ENCODE results near the gene PDE7B.
"Not testable (repeated sequence)": the region's sequence is repeated elsewhere in the genome, so short reads cannot be mapped to it uniquely, and the experiment has no call there.

The PDE7B gene

GRCh38 chr6:136094812-136095211, 243.3 kb downstream of the PDE7B start:
- in situ Hi-C loops (cut with HindIII; ENCODE audit: low sequenced_read_pairs), result no loop called here

DNA sequence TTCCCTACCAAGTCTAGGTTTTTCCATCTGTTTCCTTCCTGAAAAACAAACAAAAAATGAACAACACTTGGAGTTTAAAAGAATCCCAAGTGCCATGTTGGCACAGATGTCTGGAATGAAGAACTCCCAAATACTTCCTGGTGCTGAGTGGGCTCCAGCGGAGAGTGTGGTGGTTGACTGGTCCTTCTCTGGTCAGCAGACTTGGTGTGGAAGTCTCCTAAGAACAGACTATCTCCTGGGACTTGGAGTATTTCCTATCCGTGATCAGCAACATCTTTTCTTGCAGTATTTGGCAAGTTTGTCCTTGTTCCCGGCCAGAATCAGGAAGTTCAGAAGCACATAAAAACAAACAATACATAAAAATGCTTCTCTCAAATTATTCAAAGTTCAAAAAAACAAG, 244.5 kb downstream of the PDE7B start:
- in situ Hi-C loops (cut with HindIII; ENCODE audit: low sequenced_read_pairs), result no loop called here

DNA sequence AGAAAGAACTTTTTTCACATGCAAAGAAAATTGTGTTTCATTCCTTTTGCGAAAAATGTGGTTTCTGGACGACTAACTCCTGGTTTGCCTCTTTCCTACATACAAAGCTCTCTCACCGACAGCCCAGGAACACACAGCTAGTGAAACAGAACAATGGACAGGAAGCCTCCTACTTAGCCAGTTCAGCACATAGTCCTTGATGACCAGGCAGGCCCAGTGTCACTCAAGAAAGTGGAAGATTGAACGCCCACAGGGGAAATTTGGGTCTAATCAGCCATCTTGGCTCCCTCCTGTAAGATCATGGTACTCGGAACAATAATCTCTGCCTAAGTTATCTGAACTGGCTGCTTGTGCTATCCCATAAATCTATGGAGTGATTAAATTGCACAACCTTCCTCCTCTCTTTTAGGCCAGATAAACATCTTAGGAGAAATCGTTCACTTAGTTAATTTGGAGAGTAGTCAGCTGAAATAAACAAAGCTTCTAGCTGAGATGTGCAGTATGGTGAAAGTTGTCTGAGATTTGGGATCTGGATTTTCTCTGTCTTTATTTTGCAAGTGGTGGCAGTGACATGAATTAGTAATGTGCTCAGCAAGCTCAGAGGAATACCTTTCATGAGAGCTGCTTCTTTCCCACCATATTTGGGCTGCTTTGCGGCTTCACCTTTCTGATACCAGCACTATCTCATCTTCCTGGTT, 251.6 kb downstream of the PDE7B start:
- in situ Hi-C loops (cut with HindIII; ENCODE audit: low sequenced_read_pairs), result loop anchor here (5.0 kb wide), 1 partner anchor 46 kb away; no protein-coding TSS in a partner anchor

GRCh38 chr6:136103763-136104311, 252.3 kb downstream of the PDE7B start:
- in situ Hi-C loops (cut with HindIII; ENCODE audit: low sequenced_read_pairs), result loop anchor here (5.0 kb wide), 1 partner anchor 47 kb away; no protein-coding TSS in a partner anchor

GRCh38 chr6:136104556-136104955, 253.1 kb downstream of the PDE7B start:
- in situ Hi-C loops (cut with HindIII; ENCODE audit: low sequenced_read_pairs), result loop anchor here (5.0 kb wide), 1 partner anchor 47 kb away; no protein-coding TSS in a partner anchor

- in situ Hi-C loops (cut with HindIII; ENCODE audit: low sequenced_read_pairs), result not testable (repeated sequence)
These were observed 254.3 kb downstream of the PDE7B start for GRCh38 chr6:136105797-136106196.

DNA sequence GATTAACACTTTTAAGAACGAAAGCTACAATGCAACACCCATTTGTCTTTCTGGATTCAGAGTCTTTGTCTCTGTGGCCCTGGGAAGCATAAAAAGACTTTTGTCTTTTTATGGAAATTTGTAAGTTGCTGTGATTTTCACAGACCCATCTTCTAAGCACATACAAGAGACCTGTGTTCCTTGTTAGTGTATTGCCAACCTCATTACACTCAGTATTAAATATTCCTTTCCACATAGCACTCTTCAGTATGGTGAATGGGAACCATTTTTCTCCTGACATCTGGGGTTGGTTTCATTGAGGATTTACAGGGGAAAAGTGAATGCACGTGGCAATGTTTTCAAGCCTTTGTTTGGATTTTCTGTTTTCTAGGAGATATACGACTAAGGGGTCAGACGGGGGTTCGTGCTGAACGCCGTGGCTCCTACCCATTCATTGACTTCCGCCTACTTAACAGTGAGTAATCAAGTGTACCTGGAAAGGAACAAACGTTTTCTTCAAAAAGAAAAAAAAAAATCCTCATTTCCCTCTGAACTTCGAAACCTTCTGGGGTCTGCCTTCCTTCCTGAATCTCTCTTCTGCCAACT, 257.0 kb downstream of the PDE7B start:
- in situ Hi-C loops (cut with HindIII; ENCODE audit: low sequenced_read_pairs), result no loop called here

DNA sequence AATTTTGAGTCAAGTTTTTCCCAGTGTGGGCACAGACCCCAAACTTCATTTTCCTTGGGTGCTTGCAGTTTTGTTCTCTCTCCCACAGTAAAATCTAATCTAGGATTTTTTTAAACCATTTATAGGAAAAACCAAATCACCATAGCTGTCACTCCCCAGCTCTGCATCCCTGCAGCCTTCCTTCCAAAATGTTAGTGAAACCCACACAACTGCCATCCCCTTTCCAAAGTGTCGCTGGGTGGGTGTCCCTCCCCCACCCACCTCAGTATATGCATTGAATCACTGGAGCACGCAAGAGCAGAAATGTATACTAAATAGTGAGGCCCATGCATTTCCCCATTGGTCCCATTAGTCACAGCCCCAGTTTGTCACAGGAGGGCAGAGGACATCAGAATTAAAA, 260.3 kb downstream of the PDE7B start:
- in situ Hi-C loops (cut with HindIII; ENCODE audit: low sequenced_read_pairs), result no loop called here

DNA sequence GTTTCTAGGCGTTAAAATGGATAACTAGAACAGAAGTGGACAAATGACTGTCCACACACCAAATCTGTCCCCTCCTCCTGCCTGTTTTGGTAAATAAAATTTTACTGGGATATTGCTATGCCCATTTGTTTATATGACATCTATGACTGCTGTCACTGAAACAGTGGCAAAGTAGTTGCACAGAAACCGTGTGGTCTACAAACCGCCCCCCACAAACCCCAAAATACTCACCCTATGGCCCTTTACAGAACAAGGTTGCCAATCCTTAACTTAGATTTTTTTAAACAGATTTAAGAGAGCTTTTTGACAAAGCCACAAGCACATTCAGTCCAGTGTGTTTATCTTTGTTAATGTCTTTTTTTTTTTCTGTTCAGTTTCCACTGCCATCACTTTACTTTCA, 260.8 kb downstream of the PDE7B start:
- in situ Hi-C loops (cut with HindIII; ENCODE audit: low sequenced_read_pairs), result no loop called here

GRCh38 chr6:136113736-136114173, 262.3 kb downstream of the PDE7B start:
- in situ Hi-C loops (cut with HindIII; ENCODE audit: low sequenced_read_pairs), result no loop called here

DNA sequence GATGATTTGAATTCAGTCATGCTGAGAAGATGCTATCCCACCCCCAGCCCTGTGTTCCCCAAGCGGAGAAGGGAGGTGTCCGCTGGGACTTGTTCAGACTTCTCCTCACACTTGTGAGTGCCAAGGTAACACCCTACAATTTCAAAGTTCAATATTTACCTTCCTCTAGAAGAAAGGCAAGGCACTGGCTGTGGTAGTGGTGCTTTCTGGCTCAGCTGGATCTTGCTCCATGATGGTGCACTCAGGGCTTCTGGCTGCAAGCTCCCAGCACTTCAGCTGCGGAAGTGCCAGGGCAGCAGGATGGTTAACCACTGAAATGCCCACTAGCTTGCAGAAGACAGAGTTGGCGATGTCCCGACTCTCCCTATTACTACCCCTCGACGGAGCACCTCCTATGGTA, 263.2 kb downstream of the PDE7B start:
- in situ Hi-C loops (cut with HindIII; ENCODE audit: low sequenced_read_pairs), result no loop called here

- in situ Hi-C loops (cut with HindIII; ENCODE audit: low sequenced_read_pairs), result no loop called here
These were observed 264.4 kb downstream of the PDE7B start for GRCh38 chr6:136115941-136116340.

DNA sequence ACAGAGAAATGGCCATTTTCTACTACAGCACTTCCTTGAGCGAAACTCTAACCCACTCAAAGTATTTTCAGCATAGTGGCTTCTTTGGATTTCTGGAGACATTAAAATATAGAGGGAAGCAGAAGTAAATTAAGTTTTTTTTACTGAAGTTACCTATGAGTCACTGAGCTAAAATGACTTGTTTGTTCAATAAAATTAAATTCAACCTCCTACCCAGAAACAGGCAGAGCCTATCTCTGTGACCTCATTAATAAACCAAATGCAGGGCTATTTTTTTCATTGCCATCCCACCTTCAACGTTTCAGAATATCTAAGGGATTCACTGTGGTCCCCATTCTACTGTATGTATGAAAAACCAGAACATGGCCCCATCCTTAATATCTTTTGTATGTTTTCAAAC, 265.6 kb downstream of the PDE7B start:
- in situ Hi-C loops (cut with HindIII; ENCODE audit: low sequenced_read_pairs), result no loop called here

GRCh38 chr6:136118787-136119186, 267.3 kb downstream of the PDE7B start:
- in situ Hi-C loops (cut with HindIII; ENCODE audit: low sequenced_read_pairs), result no loop called here

DNA sequence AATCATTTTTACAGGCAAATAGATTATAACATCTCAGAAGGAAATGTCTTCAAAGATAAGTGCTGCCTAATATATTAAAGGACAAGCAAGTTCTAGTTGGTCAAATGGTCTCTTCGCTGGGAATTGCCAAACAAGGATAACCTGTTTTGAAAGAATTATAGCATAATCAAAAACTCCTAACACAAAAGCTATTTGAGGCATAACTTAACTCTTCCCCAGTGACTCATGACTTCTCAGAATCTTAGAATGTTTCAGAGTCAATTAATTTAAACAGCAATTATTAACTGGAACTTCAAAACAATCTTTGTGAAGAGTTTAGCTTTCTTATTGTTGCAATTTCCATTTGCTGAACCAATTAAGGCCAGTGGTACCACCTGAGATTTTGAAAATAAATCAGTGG, 272.0 kb downstream of the PDE7B start:
- in situ Hi-C loops (cut with HindIII; ENCODE audit: low sequenced_read_pairs), result no loop called here

- in situ Hi-C loops (cut with HindIII; ENCODE audit: low sequenced_read_pairs), result no loop called here
These were observed 274.1 kb downstream of the PDE7B start for GRCh38 chr6:136125585-136125984.

DNA sequence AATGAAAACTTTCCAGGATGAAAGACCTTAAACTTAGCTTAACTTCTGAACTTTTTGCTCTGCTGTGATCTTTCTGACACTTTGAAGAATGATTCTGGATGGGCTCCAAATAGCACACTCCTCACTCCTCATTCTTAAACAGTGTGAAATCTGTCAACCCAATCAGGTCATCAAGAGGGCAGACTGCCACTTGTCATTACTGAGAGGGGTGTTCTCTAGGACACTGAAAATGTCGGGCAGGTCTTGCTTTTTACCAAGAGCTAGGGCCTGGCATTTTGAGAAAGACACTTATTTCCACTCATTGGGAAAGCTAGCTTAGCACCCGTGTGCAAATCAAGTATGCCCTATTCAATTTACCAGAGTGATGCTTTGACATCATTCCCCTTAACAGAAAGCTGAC, 276.4 kb downstream of the PDE7B start:
- in situ Hi-C loops (cut with HindIII; ENCODE audit: low sequenced_read_pairs), result no loop called here

GRCh38 chr6:136129365-136129764, 277.9 kb downstream of the PDE7B start:
- in situ Hi-C loops (cut with HindIII; ENCODE audit: low sequenced_read_pairs), result no loop called here

- in situ Hi-C loops (cut with HindIII; ENCODE audit: low sequenced_read_pairs), result no loop called here
These were observed 282.8 kb downstream of the PDE7B start for GRCh38 chr6:136134268-136134667.

GRCh38 chr6:136134751-136135150, 283.2 kb downstream of the PDE7B start:
- in situ Hi-C loops (cut with HindIII; ENCODE audit: low sequenced_read_pairs), result no loop called here

DNA sequence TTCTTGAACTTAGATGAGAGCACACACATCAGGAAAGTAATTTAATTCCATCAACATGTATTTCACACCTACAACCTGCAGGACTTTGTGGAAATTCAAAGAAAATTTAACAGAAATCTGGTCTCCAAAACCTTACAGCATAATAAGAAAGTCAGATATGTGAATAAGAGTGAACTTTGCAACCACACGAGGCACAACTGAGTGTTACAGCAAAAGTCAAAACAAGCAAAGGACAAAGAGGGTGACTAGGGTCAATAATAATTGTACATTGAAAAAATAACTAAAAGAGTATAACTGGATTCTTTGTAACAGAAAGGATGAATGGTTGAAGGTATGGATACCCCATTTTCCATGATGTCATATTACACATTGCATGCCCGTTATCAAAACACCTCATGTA, 284.8 kb downstream of the PDE7B start:
- in situ Hi-C loops (cut with HindIII; ENCODE audit: low sequenced_read_pairs), result no loop called here

- in situ Hi-C loops (cut with HindIII; ENCODE audit: low sequenced_read_pairs), result no loop called here
These were observed 285.6 kb downstream of the PDE7B start for GRCh38 chr6:136137008-136137692.
